CD4-positive, alpha-beta T cell treated with Interleukin-12 subunit alpha and Interleukin-12 subunit beta, for 1 hour (primary cell): Measurements from ENCODE around the gene GSTM5.
A peak's percentile ranks its signal among the peaks of the same experiment; 100 is the strongest.
"Not testable (repeated sequence)": the region's sequence is repeated elsewhere in the genome, so short reads cannot be mapped to it uniquely, and the experiment has no call there.

Experiments
- DNase-seq: peaks from one replicate; pipeline ENCODE4 v3.0.0-alpha.2; 2020

GSTM5 gene

GRCh38 chr1:109711593-109712320, at the start of gene GSTM5:
Gene GSTM5 (plus strand): TSS chr1:109712251. CDS start chr1:109712313, 62 bp downstream.
- DNase-seq = not testable (repeated sequence)

- DNase-seq = no peak
Observed at GRCh38 chr1:109664671-109665070, 47.4 kb upstream of the GSTM5 start.

- DNase-seq = peak; percentile 74
Observed at GRCh38 chr1:109667452-109668122, 44.5 kb upstream of the GSTM5 start, which contains the start of gene GSTM2. Gene GSTM2 (plus strand): TSS chr1:109668057. CDS start chr1:109668116, 59 bp downstream.

- DNase-seq = no peak
Observed at GRCh38 chr1:109668123-109668775, 43.8 kb upstream of the GSTM5 start.

GRCh38 chr1:109669246-109669948, 42.7 kb upstream of the GSTM5 start:
- DNase-seq = no peak

- DNase-seq = not testable (repeated sequence)
Observed at GRCh38 chr1:109669949-109670302, 42.1 kb upstream of the GSTM5 start.

GRCh38 chr1:109671067-109671466, 41.0 kb upstream of the GSTM5 start:
- no peak for DNase-seq

- DNase-seq = not testable (repeated sequence)
Observed at GRCh38 chr1:109673861-109674260, 38.2 kb upstream of the GSTM5 start.

- DNase-seq = not testable (repeated sequence)
Observed at GRCh38 chr1:109676683-109677381, 35.2 kb upstream of the GSTM5 start.

GRCh38 chr1:109677459-109677858, 34.6 kb upstream of the GSTM5 start:
- DNase-seq = no peak

- not testable (repeated sequence) for DNase-seq
Observed at GRCh38 chr1:109678637-109679036, 33.4 kb upstream of the GSTM5 start.

- not testable (repeated sequence) for DNase-seq
Observed at GRCh38 chr1:109684777-109685176, 27.3 kb upstream of the GSTM5 start.

GRCh38 chr1:109685399-109685798, 26.7 kb upstream of the GSTM5 start:
- not testable (repeated sequence) for DNase-seq

GRCh38 chr1:109685890-109686289, 26.2 kb upstream of the GSTM5 start:
- DNase-seq = not testable (repeated sequence)

GRCh38 chr1:109687109-109687508, 24.9 kb upstream of the GSTM5 start:
- not testable (repeated sequence) for DNase-seq

GRCh38 chr1:109687641-109688499, 24.2 kb upstream of the GSTM5 start, which contains the start of gene GSTM1:
Gene GSTM1 (plus strand): TSS chr1:109687817. CDS start chr1:109687874, 57 bp downstream.
- no peak for DNase-seq

- DNase-seq = no peak
Observed at GRCh38 chr1:109689844-109690405, 22.1 kb upstream of the GSTM5 start.

GRCh38 chr1:109691759-109692158, 20.3 kb upstream of the GSTM5 start:
- no peak for DNase-seq

- not testable (repeated sequence) for DNase-seq
Observed at GRCh38 chr1:109694400-109694799, 17.7 kb upstream of the GSTM5 start.

GRCh38 chr1:109695138-109695537, 16.9 kb upstream of the GSTM5 start:
- DNase-seq = not testable (repeated sequence)

- DNase-seq = no peak
Observed at GRCh38 chr1:109697066-109697465, 15.0 kb upstream of the GSTM5 start.
